Endothelial cell of umbilical vein (primary cell): ENCODE data around the gene GLP2R. TPM values are rescaled to one million over a fixed set of nuclear protein-coding genes. Genes with fewer than 3 reads are reported as not detected.

Experiments used
- BruUV-seq: library from RNA; stranded (reverse); fragments of 400-500 nt; replicated peaks from 2 replicates; lab custom pipeline; 2021; lab: Mats Ljungman, UMichigan
- CTCF ChIA-PET: fragments of 300-600, 350-600 bp; sonication (Branson Sonifier 250); formaldehyde crosslinking; loops from one replicate; lab custom pipeline; 2021; ENCODE audit warnings: antibody characterized with exemption, inconsistent platforms; lab: Charles Lee
- POLR2A ChIA-PET: fragments of 300-600, 350-600 bp; sonication (Branson Sonifier 250); formaldehyde crosslinking; loops from one replicate; lab custom pipeline; 2021; ENCODE audit warnings: antibody characterized with exemption, inconsistent platforms; lab: Charles Lee
- DNase-seq: peaks from one replicate; pipeline ENCODE4 v3.0.0-alpha.2; 2011; ENCODE audit warnings: low read depth, low spot score
- FAIRE-seq: peaks from 2 replicates; lab custom pipeline; 2011; peaks lifted over from hg19 to GRCh38; lab: Jason Lieb, UNC
- H2AFZ ChIP-seq: 2 replicates; pipeline ENCODE4 v1.6.0; 2012; ENCODE audit warnings: low read depth, low read length, control low read depth, inconsistent platforms
- H3K27ac ChIP-seq: 2 replicates; pipeline ENCODE4 v1.5.1; 2011; ENCODE audit warnings: low read depth, mild to moderate bottlenecking, control low read depth, low read length, moderate library complexity; ENCODE audit not compliant: insufficient read depth
- H3K27me3 ChIP-seq, 2 experiments: 2 replicates each; pipeline versions ENCODE4 v1.6.0 to v1.6.1; 2011; ENCODE audit warnings: low read length in 2 of 2, mixed read lengths in 1 of 2; ENCODE audit not compliant: control insufficient read depth in 2 of 2, insufficient read depth in 2 of 2
- H3K36me3 ChIP-seq, 2 experiments: 2 replicates in 1 of 2; 3 replicates in 1 of 2; pipeline ENCODE4 v1.5.1; 2011; ENCODE audit warnings: low read length in 2 of 2, mild to moderate bottlenecking in 1 of 2, moderate library complexity in 1 of 2; ENCODE audit not compliant: control insufficient read depth in 2 of 2, insufficient read depth in 2 of 2; ENCODE audit errors: extremely low read depth in 1 of 2
- H3K4me1 ChIP-seq: 3 replicates; pipeline ENCODE4 v1.5.1; 2011; ENCODE audit warnings: mild to moderate bottlenecking, low read length; ENCODE audit not compliant: control insufficient read depth, insufficient read depth; ENCODE audit errors: extremely low read depth
- H3K4me2 ChIP-seq: 2 replicates; pipeline ENCODE4 v1.6.1; 2011; ENCODE audit warnings: low read length, control low read depth, mixed read lengths; ENCODE audit not compliant: insufficient read depth
- H3K4me3 ChIP-seq, 3 experiments: fragments of 200-600 bp in 1 of 3; sonication (generic), shearing (Covaris generic) in 1 of 3; replicated peaks in 1 of 3; 2 replicates each; pipeline ENCODE4 v1.5.1; 2011 to 2016; ENCODE audit warnings: control low read depth in 3 of 3, low read length in 3 of 3, mild to moderate bottlenecking in 2 of 3, inconsistent platforms in 1 of 3, low read depth in 1 of 3, moderate library complexity in 1 of 3; ENCODE audit not compliant: insufficient read depth in 1 of 3
- H3K79me2 ChIP-seq: 2 replicates; pipeline ENCODE4 v1.6.0; 2012; ENCODE audit warnings: low read length, inconsistent platforms; ENCODE audit not compliant: control insufficient read depth, insufficient read depth
- H3K9ac ChIP-seq: replicated peaks from 2 replicates; pipeline ENCODE3; 2011; ENCODE audit warnings: low read length, control low read depth; ENCODE audit not compliant: insufficient read depth; ENCODE audit errors: extremely low read depth
- H3K9me1 ChIP-seq: replicated peaks from 3 replicates; pipeline ENCODE4 v1.6.0; 2011; ENCODE audit warnings: mild to moderate bottlenecking, low read length; ENCODE audit not compliant: control insufficient read depth, insufficient read depth; ENCODE audit errors: extremely low read depth
- H3K9me3 ChIP-seq: replicated peaks from 2 replicates; pipeline ENCODE4 v1.5.1; 2012; ENCODE audit warnings: low read length, inconsistent platforms; ENCODE audit not compliant: control insufficient read depth, insufficient read depth
- H4K20me1 ChIP-seq: replicated peaks from 2 replicates; pipeline ENCODE3; 2011; ENCODE audit warnings: mild to moderate bottlenecking, low read length; ENCODE audit not compliant: control insufficient read depth, insufficient read depth; ENCODE audit errors: extremely low read depth
- EZH2 ChIP-seq: IDR thresholded peaks from 2 replicates; pipeline ENCODE4 v1.6.1; 2012; ENCODE audit warnings: borderline replicate concordance, low read depth, mild to moderate bottlenecking, moderate library complexity, low read length, inconsistent platforms; ENCODE audit not compliant: severe bottlenecking
- FOS ChIP-seq: IDR thresholded peaks from 2 replicates; pipeline ENCODE4 v1.6.1; 2011; ENCODE audit warnings: mild to moderate bottlenecking, low read length, moderate library complexity, borderline replicate concordance; ENCODE audit not compliant: insufficient read depth
- GATA2 ChIP-seq: IDR thresholded peaks from 2 replicates; pipeline ENCODE4 v1.7.0; 2011; ENCODE audit warnings: low read depth, mild to moderate bottlenecking, moderate library complexity, mixed read lengths, low read length; ENCODE audit not compliant: insufficient read length, insufficient read depth
- JUN ChIP-seq: IDR thresholded peaks from 2 replicates; pipeline ENCODE4 v1.6.1; 2011; ENCODE audit warnings: borderline replicate concordance, low read depth; ENCODE audit not compliant: insufficient read length, insufficient read depth
- MYC ChIP-seq: IDR thresholded peaks from one replicate; pipeline ENCODE4 v1.6.1; 2011; ENCODE audit warnings: mild to moderate bottlenecking, low read depth, low read length
- POLR2A ChIP-seq: IDR thresholded peaks from 2 replicates; pipeline ENCODE4 v1.6.1; 2012; ENCODE audit warnings: low read depth, mild to moderate bottlenecking, control low read depth, low read length
- POLR2AphosphoS5 ChIP-seq: IDR thresholded peaks from 2 replicates; pipeline ENCODE4 v1.6.1; 2012; ENCODE audit warnings: low read depth, mild to moderate bottlenecking, control low read depth, low read length, moderate library complexity; ENCODE audit not compliant: insufficient read depth
- dilution Hi-C: fragments of 300-500 bp; cut with MboI; formaldehyde crosslinking; loops from one replicate; pipeline ENCODE4 v1.15.0; 2019; ENCODE audit warnings: low sequenced_read_pairs; ENCODE audit not compliant: extremely low pct_ligation_motif_present
- intact Hi-C: fragments of 100-400 bp; cut with micrococcal nuclease; formaldehyde crosslinking; loops from one replicate; pipeline ENCODE4 v1.10.0; 2022
- polyA plus RNA-seq, 4 experiments: library from polyadenylated mRNA; depleted of rRNA in 3 of 4; stranded (reverse) in 3 of 4; unstranded in 1 of 4; fragments of >200 nt; gene quantifications; 2 replicates each; pipeline versions ENCODE4 v1.2.1 to v1.2.3, GENCODE V29; 2011 to 2012; ENCODE audit warnings: missing spikeins in 1 of 4
- total RNA-seq: library from RNA; stranded (reverse); gene quantifications from 2 replicates; pipeline ENCODE4 v1.2.3, GENCODE V29; 2021
- TF ChIP-seq, protein P1 (sequence below): IDR thresholded peaks from 2 replicates; pipeline ENCODE4 v1.6.1; 2011; ENCODE audit not compliant: insufficient read depth, insufficient read length
- TF ChIP-seq, protein P2 (sequence below), 2 donors: IDR thresholded peaks; 1 replicate in 1 of 2; 2 replicates in 1 of 2; pipeline ENCODE4 v1.5.1; 2011; ENCODE audit warnings: low read length in 2 of 2, mild to moderate bottlenecking in 2 of 2, moderate library complexity in 2 of 2, control low read depth in 1 of 2, inconsistent platforms in 1 of 2, low read depth in 1 of 2; ENCODE audit not compliant: insufficient read depth in 1 of 2; ENCODE audit errors: extremely low read depth in 1 of 2

The GLP2R gene
- total and polyA plus RNA-seq, 2 donors (not counting 3 experiments of a cell fraction or from before 2014, with no cell fraction given): not detected

DNA sequence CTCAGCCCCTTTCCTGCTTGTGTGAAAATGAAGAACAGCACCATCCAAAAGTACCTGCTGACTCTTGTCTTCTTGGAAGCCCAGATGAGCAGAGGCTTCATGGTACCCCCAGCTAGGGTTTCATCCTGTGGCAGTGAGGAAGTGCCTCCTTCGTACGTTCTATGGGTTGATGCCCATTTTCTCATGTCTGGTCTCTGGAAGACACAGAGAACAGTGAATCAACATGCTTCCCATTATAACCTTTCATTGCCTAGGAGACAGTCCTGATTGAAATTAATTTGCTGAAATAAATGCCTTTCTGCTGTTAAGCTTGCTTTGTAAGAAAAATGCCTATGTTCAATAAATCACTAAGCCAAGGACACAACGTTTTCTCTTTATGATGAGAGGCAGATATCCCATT lies 42.8 kb downstream of the GLP2R start:
- CTCF ChIA-PET: no interaction called here
- dilution Hi-C loops (no loop called here), intact Hi-C loops (no loop called here)
- no peaks in the 10 kb centered on the region for H3K9me3 ChIP-seq
- H3K4me1 ChIP-seq: no peaks in the 10 kb centered on the region
- H3K4me2 ChIP-seq: no peak overlapping the region
- H3K27ac ChIP-seq: no peak overlapping the region
- no peak for FAIRE-seq
- no peak overlapping the region for H3K9ac ChIP-seq
- no peaks in the 10 kb centered on the region for H4K20me1 ChIP-seq
- H3K9me1 ChIP-seq: no peaks in the 10 kb centered on the region
- H3K4me3 ChIP-seq: no peak overlapping the region
- H3K79me2 ChIP-seq: no peaks in the 10 kb centered on the region
- no peak overlapping the region for H2AFZ ChIP-seq
- POLR2A ChIA-PET: no interaction called here
- no TSS peak for BruUV-seq
- TF ChIP-seq EZH2 (no peak), POLR2AphosphoS5 (no peak), MYC (no peak), GATA2 (no peak)
- no peaks in the 10 kb centered on the region for H3K36me3 ChIP-seq
- H3K27me3 ChIP-seq: no peaks in the 10 kb centered on the region
- DNase-seq: no peak

DNA sequence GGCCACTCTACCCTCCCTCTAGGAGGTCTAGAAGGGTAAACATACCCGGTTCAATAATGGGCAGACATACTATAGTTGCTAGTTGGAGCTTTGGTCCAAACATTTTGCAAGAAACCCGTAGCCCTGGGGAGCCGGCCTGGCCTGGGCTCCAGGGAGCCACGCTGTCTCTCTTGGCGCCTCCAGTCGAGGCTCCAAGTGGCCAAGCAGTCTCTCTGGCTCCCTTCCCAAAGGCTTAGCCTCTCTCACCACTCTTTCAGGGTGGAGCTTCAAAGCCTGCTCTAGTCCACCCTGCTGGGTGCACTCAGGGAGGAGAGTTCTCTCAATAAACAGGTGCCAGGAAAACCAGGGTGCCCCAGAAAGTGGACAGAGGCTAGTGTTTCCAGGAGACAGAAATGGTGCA lies 47.1 kb downstream of the GLP2R start:
- H3K9me3 ChIP-seq: no peaks in the 10 kb centered on the region
- no peaks in the 10 kb centered on the region for H3K9me1 ChIP-seq
- DNase-seq (no peak), FAIRE-seq (no peak)
- H3K79me2 ChIP-seq: no peaks in the 10 kb centered on the region
- H3K9ac ChIP-seq: no peak overlapping the region
- no peaks in the 10 kb centered on the region for H3K36me3 ChIP-seq
- no peak overlapping the region for H3K27ac ChIP-seq
- ChIA-PET CTCF (no interaction called here), POLR2A (no interaction called here)
- dilution Hi-C loops (no loop called here), intact Hi-C loops (no loop called here)
- no TSS peak for BruUV-seq
- no peaks in the 10 kb centered on the region for H3K4me1 ChIP-seq
- no peak overlapping the region for H3K4me2 ChIP-seq
- no peak overlapping the region for H2AFZ ChIP-seq
- no peaks in the 10 kb centered on the region for H4K20me1 ChIP-seq
- TF ChIP-seq, protein P1, sequence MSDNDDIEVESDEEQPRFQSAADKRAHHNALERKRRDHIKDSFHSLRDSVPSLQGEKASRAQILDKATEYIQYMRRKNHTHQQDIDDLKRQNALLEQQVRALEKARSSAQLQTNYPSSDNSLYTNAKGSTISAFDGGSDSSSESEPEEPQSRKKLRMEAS: no peak
- TF ChIP-seq EZH2 (no peak), FOS (no peak), POLR2AphosphoS5 (no peak), MYC (no peak), POLR2A (no peak), GATA2 (no peak), JUN (no peak)
- TF ChIP-seq, protein P2, sequence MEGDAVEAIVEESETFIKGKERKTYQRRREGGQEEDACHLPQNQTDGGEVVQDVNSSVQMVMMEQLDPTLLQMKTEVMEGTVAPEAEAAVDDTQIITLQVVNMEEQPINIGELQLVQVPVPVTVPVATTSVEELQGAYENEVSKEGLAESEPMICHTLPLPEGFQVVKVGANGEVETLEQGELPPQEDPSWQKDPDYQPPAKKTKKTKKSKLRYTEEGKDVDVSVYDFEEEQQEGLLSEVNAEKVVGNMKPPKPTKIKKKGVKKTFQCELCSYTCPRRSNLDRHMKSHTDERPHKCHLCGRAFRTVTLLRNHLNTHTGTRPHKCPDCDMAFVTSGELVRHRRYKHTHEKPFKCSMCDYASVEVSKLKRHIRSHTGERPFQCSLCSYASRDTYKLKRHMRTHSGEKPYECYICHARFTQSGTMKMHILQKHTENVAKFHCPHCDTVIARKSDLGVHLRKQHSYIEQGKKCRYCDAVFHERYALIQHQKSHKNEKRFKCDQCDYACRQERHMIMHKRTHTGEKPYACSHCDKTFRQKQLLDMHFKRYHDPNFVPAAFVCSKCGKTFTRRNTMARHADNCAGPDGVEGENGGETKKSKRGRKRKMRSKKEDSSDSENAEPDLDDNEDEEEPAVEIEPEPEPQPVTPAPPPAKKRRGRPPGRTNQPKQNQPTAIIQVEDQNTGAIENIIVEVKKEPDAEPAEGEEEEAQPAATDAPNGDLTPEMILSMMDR (IDR thresholded peaks at IDR 0.05; ENCODE audit: extremely low read depth in 1 of 2, insufficient read depth in 1 of 2, low read depth in 1 of 2, low read length in 2 of 2): no peak
- no peak overlapping the region for H3K4me3 ChIP-seq
- no peaks in the 10 kb centered on the region for H3K27me3 ChIP-seq
